ENCODE results near the gene TAS2R1.
"Not testable (repeated sequence)": the region's sequence is repeated elsewhere in the genome, so short reads cannot be mapped to it uniquely, and the experiment has no call there.

The TAS2R1 gene

GRCh38 chr5:9621379-9621903 lies 8.7 kb downstream of the TAS2R1 start:
- no peak for DNase-seq

GRCh38 chr5:9619331-9620092 lies 10.6 kb downstream of the TAS2R1 start:
- no peak for DNase-seq

- DNase-seq, result no peak
Measured at GRCh38 chr5:9617739-9618504, 12.2 kb downstream of the TAS2R1 start.

GRCh38 chr5:9617221-9617620 lies 12.9 kb downstream of the TAS2R1 start:
- no peak for DNase-seq

GRCh38 chr5:9615331-9615730 lies 14.8 kb downstream of the TAS2R1 start:
- DNase-seq, result no peak

- no peak for DNase-seq
Measured at GRCh38 chr5:9613360-9613759, 16.8 kb downstream of the TAS2R1 start.

GRCh38 chr5:9610969-9611368 lies 19.2 kb downstream of the TAS2R1 start:
- no peak for DNase-seq

GRCh38 chr5:9610364-9610763 lies 19.8 kb downstream of the TAS2R1 start:
- DNase-seq, result no peak

GRCh38 chr5:9608093-9608492 lies 22.1 kb downstream of the TAS2R1 start:
- DNase-seq, result no peak

- DNase-seq, result no peak
Measured at GRCh38 chr5:9605041-9605838, 24.9 kb downstream of the TAS2R1 start.

GRCh38 chr5:9604416-9604815 lies 25.7 kb downstream of the TAS2R1 start:
- DNase-seq, result no peak

- no peak for DNase-seq
Measured at GRCh38 chr5:9601055-9601739, 29.0 kb downstream of the TAS2R1 start.

GRCh38 chr5:9599391-9599790 lies 30.8 kb downstream of the TAS2R1 start:
- DNase-seq, result no peak

- DNase-seq, result not testable (repeated sequence)
Measured at GRCh38 chr5:9598329-9598728, 31.8 kb downstream of the TAS2R1 start.

GRCh38 chr5:9597322-9597721 lies 32.8 kb downstream of the TAS2R1 start:
- not testable (repeated sequence) for DNase-seq

GRCh38 chr5:9596824-9597223 lies 33.3 kb downstream of the TAS2R1 start:
- DNase-seq, result no peak

GRCh38 chr5:9596171-9596780 lies 33.9 kb downstream of the TAS2R1 start:
- DNase-seq, result no peak

GRCh38 chr5:9594913-9595312 lies 35.2 kb downstream of the TAS2R1 start:
- no peak for DNase-seq

GRCh38 chr5:9589049-9589835 lies 40.9 kb downstream of the TAS2R1 start:
- DNase-seq, result no peak

- no peak for DNase-seq
Measured at GRCh38 chr5:9588254-9588653, 41.9 kb downstream of the TAS2R1 start.

GRCh38 chr5:9587135-9587534 lies 43.0 kb downstream of the TAS2R1 start:
- DNase-seq, result no peak
